Measurements from ENCODE around the gene HGD. TPM values are rescaled to one million over a fixed set of nuclear protein-coding genes. Genes with fewer than 3 reads are reported as not detected.

Gene HGD
- total and polyA plus RNA-seq, 2 donors (not counting 3 experiments of a cell fraction or from before 2014, with no cell fraction given), result 0.18 to 0.22 TPM

DNA sequence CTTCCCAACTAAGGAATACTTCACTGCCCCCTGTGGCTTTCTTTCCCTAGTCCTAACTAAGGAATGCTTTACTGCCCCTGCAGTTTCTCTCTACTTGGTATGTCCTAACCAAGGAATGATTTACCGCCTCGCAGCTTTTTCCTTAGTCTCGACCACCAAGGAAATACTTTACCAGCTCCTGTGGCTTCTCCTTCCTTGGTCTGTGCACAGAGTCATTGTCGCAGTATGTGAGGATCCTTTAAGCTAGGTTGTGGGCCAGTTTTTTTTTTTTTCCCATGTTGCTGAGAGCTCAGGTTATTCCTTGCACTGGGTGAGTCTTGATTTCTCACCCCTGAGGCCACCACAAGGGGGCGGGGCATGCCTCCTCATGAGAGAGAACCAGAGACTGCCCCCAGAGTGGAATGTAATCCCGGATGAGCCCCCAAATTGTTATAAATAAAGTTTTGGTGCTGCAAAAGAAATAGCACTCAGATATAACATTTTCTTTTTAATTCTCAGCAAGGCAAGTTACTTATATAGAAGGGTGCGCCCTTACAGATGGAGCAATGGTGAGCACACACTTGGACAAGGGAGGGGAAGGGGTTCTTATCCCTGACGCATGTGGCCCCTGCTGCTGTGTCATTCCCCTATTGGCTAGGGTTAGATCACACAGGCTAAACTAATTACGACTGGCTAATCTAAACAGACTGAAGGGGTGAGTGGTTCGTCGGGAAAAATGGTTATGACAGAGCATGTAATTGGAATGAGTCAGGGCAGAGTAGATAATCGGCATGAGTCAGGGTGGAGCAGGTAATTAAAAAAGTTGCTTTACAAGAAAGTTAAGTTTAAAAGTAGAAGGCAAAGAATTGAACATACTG, 58.9 kb downstream of the HGD start:
- H4K20me1 ChIP-seq (replicated peaks; ENCODE audit: control insufficient read depth, extremely low read depth, insufficient read depth, low read length), result no peaks in the 10 kb centered on the region
- no peak overlapping the region for H2AFZ ChIP-seq (ENCODE audit: low read depth, low read length)
- CTCF ChIA-PET, result interaction anchor here (0.6 to 1.8 kb wide), 9 partner anchors 11 to 180 kb away, joined by 3 to 31 read pairs (median 3); partner anchors contain the start of gene NDUFB4
- dilution Hi-C loops (cut with MboI; ENCODE audit: extremely low pct_ligation_motif_present, low sequenced_read_pairs), result no loop called here
- no peaks in the 10 kb centered on the region for H3K9me3 ChIP-seq (replicated peaks; ENCODE audit: control insufficient read depth, insufficient read depth, low read length)
- no peaks in the 10 kb centered on the region for H3K79me2 ChIP-seq (ENCODE audit: control insufficient read depth, insufficient read depth, low read length)
- no peaks in the 10 kb centered on the region for H3K9me1 ChIP-seq (replicated peaks; ENCODE audit: control insufficient read depth, extremely low read depth, insufficient read depth, low read length)
- H3K27ac ChIP-seq (ENCODE audit: insufficient read depth, low read depth, low read length), result no peak overlapping the region
- intact Hi-C loops (cut with micrococcal nuclease), result loop anchor here (1.0 to 10.0 kb wide), 2 partner anchors 172 to 462 kb away; no protein-coding TSS in a partner anchor
- DNase-seq (ENCODE audit: low read depth, low spot score) (peak; percentile 51), FAIRE-seq (peak; percentile 43)
- H3K27me3 ChIP-seq (ENCODE audit: control insufficient read depth in 2 of 2, insufficient read depth in 2 of 2, low read length in 2 of 2), result no peaks in the 10 kb centered on the region
- peaks cover 8% of the 10 kb centered on the region for H3K4me1 ChIP-seq (ENCODE audit: control insufficient read depth, extremely low read depth, insufficient read depth, low read length)
- no peak overlapping the region for H3K4me2 ChIP-seq (ENCODE audit: insufficient read depth, low read length)
- POLR2A ChIA-PET, result no interaction called here
- TSS peak; percentile 64 for BruUV-seq (replicated peaks)
- no peak for TF ChIP-seq EZH2 (IDR thresholded peaks at IDR 0.05; ENCODE audit: borderline replicate concordance, low read depth, low read length, severe bottlenecking)
- no peak for TF ChIP-seq MYC (IDR thresholded peaks at IDR 0.05; ENCODE audit: low read depth, low read length)
- TF ChIP-seq POLR2A (IDR thresholded peaks at IDR 0.05; ENCODE audit: low read depth, low read length), result no peak
- no peak for TF ChIP-seq GATA2 (IDR thresholded peaks at IDR 0.05; ENCODE audit: insufficient read depth, insufficient read length, low read depth, low read length)
- no peak for TF ChIP-seq POLR2AphosphoS5 (IDR thresholded peaks at IDR 0.05; ENCODE audit: insufficient read depth, low read depth, low read length)
- TF ChIP-seq, protein P1, sequence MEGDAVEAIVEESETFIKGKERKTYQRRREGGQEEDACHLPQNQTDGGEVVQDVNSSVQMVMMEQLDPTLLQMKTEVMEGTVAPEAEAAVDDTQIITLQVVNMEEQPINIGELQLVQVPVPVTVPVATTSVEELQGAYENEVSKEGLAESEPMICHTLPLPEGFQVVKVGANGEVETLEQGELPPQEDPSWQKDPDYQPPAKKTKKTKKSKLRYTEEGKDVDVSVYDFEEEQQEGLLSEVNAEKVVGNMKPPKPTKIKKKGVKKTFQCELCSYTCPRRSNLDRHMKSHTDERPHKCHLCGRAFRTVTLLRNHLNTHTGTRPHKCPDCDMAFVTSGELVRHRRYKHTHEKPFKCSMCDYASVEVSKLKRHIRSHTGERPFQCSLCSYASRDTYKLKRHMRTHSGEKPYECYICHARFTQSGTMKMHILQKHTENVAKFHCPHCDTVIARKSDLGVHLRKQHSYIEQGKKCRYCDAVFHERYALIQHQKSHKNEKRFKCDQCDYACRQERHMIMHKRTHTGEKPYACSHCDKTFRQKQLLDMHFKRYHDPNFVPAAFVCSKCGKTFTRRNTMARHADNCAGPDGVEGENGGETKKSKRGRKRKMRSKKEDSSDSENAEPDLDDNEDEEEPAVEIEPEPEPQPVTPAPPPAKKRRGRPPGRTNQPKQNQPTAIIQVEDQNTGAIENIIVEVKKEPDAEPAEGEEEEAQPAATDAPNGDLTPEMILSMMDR (IDR thresholded peaks at IDR 0.05; ENCODE audit: extremely low read depth in 1 of 2, insufficient read depth in 1 of 2, low read depth in 1 of 2, low read length in 2 of 2), result peak; percentile 22 to 28
- TF ChIP-seq, protein P2, sequence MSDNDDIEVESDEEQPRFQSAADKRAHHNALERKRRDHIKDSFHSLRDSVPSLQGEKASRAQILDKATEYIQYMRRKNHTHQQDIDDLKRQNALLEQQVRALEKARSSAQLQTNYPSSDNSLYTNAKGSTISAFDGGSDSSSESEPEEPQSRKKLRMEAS (IDR thresholded peaks at IDR 0.05; ENCODE audit: insufficient read depth, insufficient read length), result no peak
- TF ChIP-seq JUN (IDR thresholded peaks at IDR 0.05; ENCODE audit: borderline replicate concordance, insufficient read depth, insufficient read length, low read depth), result no peak
- peak; percentile 43 for TF ChIP-seq FOS (IDR thresholded peaks at IDR 0.05; ENCODE audit: borderline replicate concordance, insufficient read depth, low read length)
- H3K9ac ChIP-seq (replicated peaks; ENCODE audit: extremely low read depth, insufficient read depth, low read length), result no peak overlapping the region
- no peaks in the 10 kb centered on the region for H3K36me3 ChIP-seq (ENCODE audit: control insufficient read depth in 2 of 2, extremely low read depth in 1 of 2, insufficient read depth in 2 of 2, low read length in 2 of 2)
- H3K4me3 ChIP-seq (replicated peaks in 1 of 3; ENCODE audit: insufficient read depth in 1 of 3, low read depth in 1 of 3, low read length in 3 of 3), result no peak overlapping the region
